CD4-positive, alpha-beta T cell (primary cell): ENCODE data around the gene CAPN2. TPM values are rescaled to one million over a fixed set of nuclear protein-coding genes. Genes with fewer than 3 reads are reported as not detected.
A peak's percentile ranks its signal among the peaks of the same experiment; 100 is the strongest.

ENCODE experiments used
- ATAC-seq: fragments of 200-7000 bp; cut with Tn5 transposase; one replicate; pipeline ENCODE4 v1.10.0; 2022; ENCODE audit warnings: mild to moderate bottlenecking; ENCODE audit not compliant: poor library complexity
- CTCF ChIA-PET: fragments of 350-600 bp; sonication (Branson Sonifier 250); formaldehyde crosslinking; loops from one replicate; lab custom pipeline; 2021; ENCODE audit warnings: antibody characterized with exemption, inconsistent platforms; lab: Charles Lee
- POLR2A ChIA-PET: fragments of 350-600 bp; sonication (Branson Sonifier 250); formaldehyde crosslinking; loops from one replicate; lab custom pipeline; 2021; ENCODE audit warnings: antibody characterized with exemption, inconsistent platforms; lab: Charles Lee
- DNase-seq, 14 experiments: peaks; one replicate each; pipeline ENCODE4 v3.0.0-alpha.2; 2013 to 2020; ENCODE audit warnings: mixed read lengths in 2 of 14
- H3K27ac ChIP-seq, 2 donors: one replicate each; pipeline versions ENCODE4 v1.5.1 to v1.7.0; 2013; ENCODE audit warnings: low read length in 2 of 2, low read depth in 1 of 2, mild to moderate bottlenecking in 1 of 2
- H3K27me3 ChIP-seq, 2 experiments: 1 replicate in 1 of 2; 2 replicates in 1 of 2; pipeline versions ENCODE4 v1.6.1 to v1.7.0; 2013; ENCODE audit warnings: low read length in 2 of 2, control low read depth in 1 of 2, mild to moderate bottlenecking in 1 of 2, moderate library complexity in 1 of 2; ENCODE audit not compliant: insufficient read depth in 2 of 2, control insufficient read depth in 1 of 2
- H3K36me3 ChIP-seq: one replicate; pipeline ENCODE4 v1.6.1; 2013; ENCODE audit warnings: low read length, control low read depth; ENCODE audit not compliant: insufficient read depth
- H3K4me1 ChIP-seq: one replicate; pipeline ENCODE4 v1.6.1; 2013; ENCODE audit warnings: low read length, control low read depth; ENCODE audit not compliant: insufficient read depth
- H3K4me3 ChIP-seq: one replicate; pipeline ENCODE4 v1.5.1; 2013; ENCODE audit warnings: mild to moderate bottlenecking, low read length, moderate library complexity
- H3K9me3 ChIP-seq, 2 experiments: 1 replicate in 1 of 2; 2 replicates in 1 of 2; pipeline versions ENCODE4 v1.6.1 to v1.7.0; 2013; ENCODE audit warnings: low read length in 2 of 2, mild to moderate bottlenecking in 2 of 2, control low read depth in 1 of 2, moderate library complexity in 1 of 2; ENCODE audit not compliant: control insufficient read depth in 1 of 2, insufficient read depth in 1 of 2
- H3K27ac Mint-ChIP-seq: one replicate; pipeline ENCODE4 v1.8.0; 2020; ENCODE audit warnings: mixed read lengths
- H3K27me3 Mint-ChIP-seq: one replicate; pipeline ENCODE4 v1.8.0; 2021; ENCODE audit warnings: mixed read lengths
- H3K36me3 Mint-ChIP-seq: one replicate; pipeline ENCODE4 v1.8.0; 2021; ENCODE audit warnings: low read depth, mixed read lengths
- H3K4me1 Mint-ChIP-seq: one replicate; pipeline ENCODE4 v1.8.0; 2021; ENCODE audit warnings: low read depth, mixed read lengths
- H3K4me3 Mint-ChIP-seq: one replicate; pipeline ENCODE4 v1.8.0; 2020; ENCODE audit warnings: mild to moderate bottlenecking, mixed read lengths
- H3K9me3 Mint-ChIP-seq: one replicate; pipeline ENCODE4 v1.8.0; 2020; ENCODE audit warnings: mixed read lengths
- CTCF ChIP-seq: fragments of 200-600 bp; IDR thresholded peaks from one replicate; pipeline ENCODE4 v1.8.0; 2022; ENCODE audit warnings: antibody characterized with exemption, mild to moderate bottlenecking
- intact Hi-C, 2 experiments: fragments of 100-400 bp; cut with DNase I in 1 of 2; cut with micrococcal nuclease in 1 of 2; formaldehyde crosslinking; loops; one replicate each; pipeline versions ENCODE4 v1.15.1 to v1.9.0; 2023 to 2025; cut with DNase I, micrococcal nuclease
- total RNA-seq, 174 experiments: library from RNA in 2 of 174; stranded (reverse) in 2 of 174; gene quantifications; one replicate each; pipeline ENCODE4 v1.2.3 and lab custom pipeline; 2021 to 2026

CAPN2 gene
- total RNA-seq, 2 experiments from 2014 or later, result 110 to 114 TPM

- Mint-ChIP-seq H3K9me3 (no peaks in the 10 kb centered on the region), H3K27ac (peak overlapping the region; percentile 37), H3K4me3 (no peak overlapping the region), H3K4me1 (peaks cover 72% of the 10 kb centered on the region), H3K36me3 (peaks cover 85% of the 10 kb centered on the region), H3K27me3 (no peaks in the 10 kb centered on the region)
- ATAC-seq, result no peak
- Histone ChIP-seq H3K4me3 (no peak overlapping the region), H3K27me3 (no peaks in the 10 kb centered on the region), H3K27ac (no peak overlapping the region), H3K9me3 (no peaks in the 10 kb centered on the region), H3K36me3 (peaks cover 77% of the 10 kb centered on the region), H3K4me1 (peaks cover 77% of the 10 kb centered on the region)
- intact Hi-C loops, result no loop called here
- POLR2A ChIA-PET, result interaction anchor here (5.3 kb wide), 1 partner anchor 8 kb away, joined by 20 read pairs; no protein-coding TSS in a partner anchor
- CTCF ChIA-PET, result interaction anchor here (0.6 to 2.2 kb wide), 2 partner anchors 25 to 158 kb away, joined by 3 to 6 read pairs; no protein-coding TSS in a partner anchor
- no peak for TF ChIP-seq CTCF
- DNase-seq, result no peak
Observed at GRCh38 chr1:223724376-223724775, 12.0 kb downstream of the CAPN2 start.

- H3K36me3 ChIP-seq, result peaks cover 68% of the 10 kb centered on the region
- H3K4me3 Mint-ChIP-seq, result no peak overlapping the region
Observed at GRCh38 chr1:223725578-223725977, 13.2 kb downstream of the CAPN2 start.

GRCh38 chr1:223726380-223727001 is 14.2 kb downstream of the CAPN2 start:
- ATAC-seq (peak; percentile 97), DNase-seq (peak; percentile 56 to 95 (median 83))
- POLR2A ChIA-PET, result interaction anchor here (1.0 to 5.3 kb wide), 3 partner anchors 10 to 18 kb away, joined by 4 to 20 read pairs (median 5); partner anchors contain the start of gene CAPN2
- TF ChIP-seq CTCF, result no peak
- Mint-ChIP-seq H3K4me1 (peaks cover 69% of the 10 kb centered on the region), H3K27me3 (no peaks in the 10 kb centered on the region), H3K36me3 (peaks cover 81% of the 10 kb centered on the region), H3K27ac (peak overlapping the region; percentile 87), H3K4me3 (peak overlapping the region; percentile 30), H3K9me3 (no peaks in the 10 kb centered on the region)
- H3K36me3 ChIP-seq, result peaks cover 68% of the 10 kb centered on the region
- intact Hi-C loops, result loop anchor here (2.0 kb wide), 2 partner anchors 14 to 16 kb away; partner anchors contain the start of gene CAPN2 (in 1 of the 2)
- no peaks in the 10 kb centered on the region for H3K9me3 ChIP-seq
- peaks cover 68% of the 10 kb centered on the region for H3K4me1 ChIP-seq
- H3K4me3 ChIP-seq, result no peak overlapping the region
- no peaks in the 10 kb centered on the region for H3K27me3 ChIP-seq
- CTCF ChIA-PET, result interaction anchor here (1.7 to 3.3 kb wide), 3 partner anchors 14 to 23 kb away, joined by 8 to 25 read pairs (median 11); partner anchors contain the start of gene CAPN2
- H3K27ac ChIP-seq, result peak overlapping the region; percentile 54 to 77

More at GRCh38 chr1:223725578-223725977, 13.2 kb downstream of the CAPN2 start:
- H3K9me3 ChIP-seq, result no peaks in the 10 kb centered on the region
- H3K4me1 ChIP-seq, result peaks cover 70% of the 10 kb centered on the region
- H3K4me1 Mint-ChIP-seq, result peaks cover 71% of the 10 kb centered on the region
- no peaks in the 10 kb centered on the region for H3K27me3 ChIP-seq
- ChIA-PET POLR2A (interaction anchor here (5.3 kb wide), 1 partner anchor 9 kb away, joined by 20 read pairs; no protein-coding TSS in a partner anchor), CTCF (interaction anchor here (1.7 kb wide), 1 partner anchor 13 kb away, joined by 8 read pairs; the partner anchor contains the start of gene CAPN2)
- intact Hi-C loops, result no loop called here
- DNase-seq (no peak), ATAC-seq (no peak)
- H3K27ac Mint-ChIP-seq, result peak overlapping the region; percentile 87
- no peak overlapping the region for H3K4me3 ChIP-seq
- H3K9me3 Mint-ChIP-seq, result no peaks in the 10 kb centered on the region
- no peak for TF ChIP-seq CTCF
- peaks cover 81% of the 10 kb centered on the region for H3K36me3 Mint-ChIP-seq
- H3K27me3 Mint-ChIP-seq, result no peaks in the 10 kb centered on the region
- no peak overlapping the region for H3K27ac ChIP-seq
